ENCODE measurements around the gene DLG5.

Gene DLG5

GRCh38 chr10:77867124-77867719 lies 59.3 kb downstream of the DLG5 start:
- peak; percentile 50 for DNase-seq

GRCh38 chr10:77866598-77866997 lies 60.0 kb downstream of the DLG5 start:
- DNase-seq, result no peak

GRCh38 chr10:77865580-77866324 lies 60.8 kb downstream of the DLG5 start:
- no peak for DNase-seq

GRCh38 chr10:77864151-77864851 lies 62.3 kb downstream of the DLG5 start:
- DNase-seq, result no peak

GRCh38 chr10:77863446-77863845 lies 63.1 kb downstream of the DLG5 start:
- DNase-seq, result no peak

- DNase-seq, result no peak
Measured at GRCh38 chr10:77862595-77862994, 64.0 kb downstream of the DLG5 start.

- DNase-seq, result no peak
Measured at GRCh38 chr10:77861366-77861765, 65.2 kb downstream of the DLG5 start.

- no peak for DNase-seq
Measured at GRCh38 chr10:77859865-77860282, 66.7 kb downstream of the DLG5 start.

- DNase-seq, result no peak
Measured at GRCh38 chr10:77859200-77859864, 67.2 kb downstream of the DLG5 start.

- DNase-seq, result no peak
Measured at GRCh38 chr10:77857272-77857671, 69.3 kb downstream of the DLG5 start.

- no peak for DNase-seq
Measured at GRCh38 chr10:77856566-77856965, 70.0 kb downstream of the DLG5 start.

- no peak for DNase-seq
Measured at GRCh38 chr10:77855404-77856155, 71.0 kb downstream of the DLG5 start.

GRCh38 chr10:77854115-77854514 lies 72.4 kb downstream of the DLG5 start:
- no peak for DNase-seq

- no peak for DNase-seq
Measured at GRCh38 chr10:77853256-77853655, 73.3 kb downstream of the DLG5 start.

GRCh38 chr10:77850620-77851231 lies 75.8 kb downstream of the DLG5 start:
- no peak for DNase-seq

GRCh38 chr10:77849039-77849664 lies 77.4 kb downstream of the DLG5 start:
- DNase-seq, result no peak

- peak; percentile 70 for DNase-seq
Measured at GRCh38 chr10:77846718-77847311, 79.7 kb downstream of the DLG5 start.

- DNase-seq, result no peak
Measured at GRCh38 chr10:77845451-77845850, 81.1 kb downstream of the DLG5 start.

- DNase-seq, result peak; percentile 82
Measured at GRCh38 chr10:77844713-77845445, 81.7 kb downstream of the DLG5 start.

GRCh38 chr10:77844177-77844576 lies 82.4 kb downstream of the DLG5 start:
- DNase-seq, result no peak
